MCF 10A (cell line): Measurements from ENCODE around the gene RPS6KA2. TPM values are rescaled to one million over a fixed set of nuclear protein-coding genes. Genes with fewer than 3 reads are reported as not detected.

ENCODE experiments used
- BruUV-seq: library from RNA; stranded (reverse); fragments of 400-500 nt; replicated peaks from 2 replicates; lab custom pipeline; 2021; lab: Mats Ljungman, UMichigan
- CTCF ChIA-PET: fragments of 300-600 bp; sonication (Branson Sonifier 250); formaldehyde crosslinking; extraction: SDS; loops from one replicate; lab custom pipeline; 2021; ENCODE audit warnings: antibody characterized with exemption, inconsistent platforms; lab: Yijun Ruan, JAX
- POLR2A ChIA-PET: fragments of 300-600, 350-650 bp; sonication (Branson Sonifier 250); formaldehyde crosslinking; extraction: SDS; loops from one replicate; lab custom pipeline; 2020; ENCODE audit warnings: antibody characterized with exemption, inconsistent platforms; lab: Yijun Ruan, JAX
- DNase-seq: peaks from one replicate; pipeline ENCODE4 v3.0.0-alpha.2; 2018; ENCODE audit not compliant: unreplicated experiment
- H3K27ac Mint-ChIP-seq: one replicate; pipeline ENCODE4 v1.8.0; 2022; ENCODE audit warnings: mild to moderate bottlenecking, low read depth, mixed read lengths; ENCODE audit not compliant: unreplicated experiment
- H3K27me3 Mint-ChIP-seq: one replicate; pipeline ENCODE4 v1.8.0; 2022; ENCODE audit warnings: mixed read lengths; ENCODE audit not compliant: insufficient read depth, unreplicated experiment
- H3K36me3 Mint-ChIP-seq: one replicate; pipeline ENCODE4 v1.8.0; 2022; ENCODE audit warnings: mild to moderate bottlenecking, moderate library complexity, mixed read lengths; ENCODE audit not compliant: insufficient read depth, unreplicated experiment
- H3K4me1 Mint-ChIP-seq: one replicate; pipeline ENCODE4 v1.8.0; 2022; ENCODE audit warnings: mixed read lengths; ENCODE audit not compliant: insufficient read depth, unreplicated experiment
- H3K4me3 Mint-ChIP-seq: one replicate; pipeline ENCODE4 v1.8.0; 2022; ENCODE audit warnings: mild to moderate bottlenecking, moderate library complexity, mixed read lengths; ENCODE audit not compliant: unreplicated experiment
- H3K9me3 Mint-ChIP-seq: one replicate; pipeline ENCODE4 v1.8.0; 2022; ENCODE audit warnings: mixed read lengths; ENCODE audit not compliant: unreplicated experiment
- intact Hi-C: fragments of 100-400 bp; cut with micrococcal nuclease; formaldehyde crosslinking; loops from 2 replicates; pipeline ENCODE4 v1.14.1; 2022
- total RNA-seq: library from RNA; stranded (reverse); gene quantifications from 2 replicates; pipeline ENCODE4 v1.2.3, GENCODE V29; 2022
- TF ChIP-seq, protein P1 (sequence below): fragments of 200-600 bp; IDR thresholded peaks from one replicate; pipeline ENCODE4 v1.8.0; 2022; ENCODE audit warnings: antibody characterized with exemption, mild to moderate bottlenecking; ENCODE audit not compliant: unreplicated experiment

The RPS6KA2 gene
- total RNA-seq, 1 experiment from 2014 or later: 126 TPM

DNA sequence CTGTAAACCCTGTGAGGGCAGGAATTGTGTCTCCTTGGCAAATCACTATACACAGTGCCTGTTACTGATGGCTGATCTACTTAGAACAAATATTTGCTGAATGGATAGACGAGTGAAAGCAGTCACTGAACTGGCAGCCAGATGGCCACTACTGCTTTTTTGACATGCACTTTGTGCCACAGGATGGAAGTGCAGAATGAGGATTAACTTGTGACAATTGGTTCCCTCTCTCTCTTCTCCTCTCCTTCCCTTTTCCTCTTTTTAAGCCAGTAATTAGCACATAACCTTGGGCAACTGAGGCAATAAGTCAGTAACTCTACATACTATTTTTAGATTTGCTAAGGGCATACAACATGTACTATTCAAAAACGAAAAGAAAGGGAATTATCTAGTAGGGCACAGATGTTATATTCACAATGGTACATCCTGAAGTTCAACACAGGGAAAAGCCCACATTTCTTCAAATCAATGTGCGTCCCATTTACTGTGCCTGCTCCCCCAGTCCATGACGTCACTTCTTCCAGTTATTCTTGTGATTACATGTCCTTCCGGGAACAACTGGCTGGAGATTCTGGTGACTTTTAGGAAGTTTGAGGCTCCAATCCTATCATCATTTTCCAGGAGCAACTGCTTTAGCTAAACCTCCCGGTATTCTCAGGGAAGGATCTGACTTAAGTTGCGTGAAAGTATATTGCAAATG is 17.0 kb upstream of the RPS6KA2 start:
- POLR2A ChIA-PET: no interaction called here
- H3K4me1 Mint-ChIP-seq: peaks cover 4% of the 10 kb centered on the region
- intact Hi-C loops: no loop called here
- CTCF ChIA-PET: no interaction called here
- BruUV-seq: no TSS peak
- no peaks in the 10 kb centered on the region for H3K36me3 Mint-ChIP-seq
- no peak overlapping the region for H3K27ac Mint-ChIP-seq
- H3K27me3 Mint-ChIP-seq: peaks cover 15% of the 10 kb centered on the region
- H3K4me3 Mint-ChIP-seq: no peak overlapping the region
- DNase-seq: no peak
- no peaks in the 10 kb centered on the region for H3K9me3 Mint-ChIP-seq
- TF ChIP-seq, protein P1, sequence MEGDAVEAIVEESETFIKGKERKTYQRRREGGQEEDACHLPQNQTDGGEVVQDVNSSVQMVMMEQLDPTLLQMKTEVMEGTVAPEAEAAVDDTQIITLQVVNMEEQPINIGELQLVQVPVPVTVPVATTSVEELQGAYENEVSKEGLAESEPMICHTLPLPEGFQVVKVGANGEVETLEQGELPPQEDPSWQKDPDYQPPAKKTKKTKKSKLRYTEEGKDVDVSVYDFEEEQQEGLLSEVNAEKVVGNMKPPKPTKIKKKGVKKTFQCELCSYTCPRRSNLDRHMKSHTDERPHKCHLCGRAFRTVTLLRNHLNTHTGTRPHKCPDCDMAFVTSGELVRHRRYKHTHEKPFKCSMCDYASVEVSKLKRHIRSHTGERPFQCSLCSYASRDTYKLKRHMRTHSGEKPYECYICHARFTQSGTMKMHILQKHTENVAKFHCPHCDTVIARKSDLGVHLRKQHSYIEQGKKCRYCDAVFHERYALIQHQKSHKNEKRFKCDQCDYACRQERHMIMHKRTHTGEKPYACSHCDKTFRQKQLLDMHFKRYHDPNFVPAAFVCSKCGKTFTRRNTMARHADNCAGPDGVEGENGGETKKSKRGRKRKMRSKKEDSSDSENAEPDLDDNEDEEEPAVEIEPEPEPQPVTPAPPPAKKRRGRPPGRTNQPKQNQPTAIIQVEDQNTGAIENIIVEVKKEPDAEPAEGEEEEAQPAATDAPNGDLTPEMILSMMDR: no peak

- intact Hi-C loops: no loop called here
- peaks cover 15% of the 10 kb centered on the region for H3K27me3 Mint-ChIP-seq
- H3K36me3 Mint-ChIP-seq: no peaks in the 10 kb centered on the region
- no TSS peak for BruUV-seq
- no peak overlapping the region for H3K27ac Mint-ChIP-seq
- ChIA-PET POLR2A (interaction anchor here (0.7 kb wide), 1 partner anchor 52 kb away, joined by 3 read pairs; no protein-coding TSS in a partner anchor), CTCF (interaction anchor here (0.7 kb wide), 1 partner anchor 372 kb away, joined by 4 read pairs; no protein-coding TSS in a partner anchor)
- no peak overlapping the region for H3K4me3 Mint-ChIP-seq
- DNase-seq: no peak
- TF ChIP-seq, protein P1: no peak
- H3K9me3 Mint-ChIP-seq: no peaks in the 10 kb centered on the region
- H3K4me1 Mint-ChIP-seq: peaks cover 4% of the 10 kb centered on the region
Observed at GRCh38 chr6:166642646-166643045, 15.6 kb upstream of the RPS6KA2 start.

DNA sequence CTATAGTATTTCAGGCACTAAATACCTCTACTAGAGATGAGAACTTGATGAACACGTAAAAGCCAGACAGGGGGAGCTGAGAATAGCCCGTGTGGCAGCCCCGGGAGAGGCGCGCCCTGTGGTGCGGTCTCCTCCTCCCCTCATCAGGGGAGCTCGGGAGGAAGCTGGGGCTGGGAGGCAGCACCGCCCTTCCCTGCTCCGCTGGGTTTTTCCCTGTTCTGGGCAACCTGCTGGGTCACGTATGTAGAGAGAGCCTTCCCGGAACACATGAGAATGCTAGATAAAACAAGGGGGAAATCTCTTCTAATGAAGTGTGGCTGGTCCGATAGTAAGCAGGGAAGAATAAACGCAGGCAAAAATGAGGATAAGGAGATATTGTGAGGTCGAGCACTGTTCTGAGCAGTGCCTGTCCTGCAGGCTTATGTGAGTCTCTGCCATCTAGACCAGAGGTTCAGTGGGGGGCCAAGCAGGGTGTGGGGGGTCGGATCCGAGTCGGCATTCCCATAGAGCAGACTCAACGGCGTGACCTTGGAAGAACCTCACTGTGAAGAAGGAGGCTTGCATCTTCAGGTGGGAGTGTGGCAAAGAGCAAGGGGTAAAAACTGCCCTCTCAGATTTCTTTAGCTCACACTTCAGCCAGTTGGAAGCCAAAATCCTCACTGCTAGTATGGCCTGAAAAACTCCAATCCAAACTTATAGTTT is 13.4 kb upstream of the RPS6KA2 start:
- DNase-seq: no peak
- intact Hi-C loops: no loop called here
- peaks cover 15% of the 10 kb centered on the region for H3K27me3 Mint-ChIP-seq

GRCh38 chr6:166639921-166640320 is 12.9 kb upstream of the RPS6KA2 start:
- Mint-ChIP-seq H3K4me3 (no peak overlapping the region), H3K27ac (no peak overlapping the region), H3K27me3 (peaks cover 15% of the 10 kb centered on the region), H3K9me3 (no peaks in the 10 kb centered on the region), H3K36me3 (no peaks in the 10 kb centered on the region), H3K4me1 (peaks cover 11% of the 10 kb centered on the region)
- no TSS peak for BruUV-seq
- TF ChIP-seq, protein P1: no peak
- no peak for DNase-seq
- POLR2A ChIA-PET: no interaction called here
- CTCF ChIA-PET: interaction anchor here (1.0 kb wide), 1 partner anchor 135 kb away, joined by 4 read pairs; no protein-coding TSS in a partner anchor
- intact Hi-C loops: no loop called here

More for the DNA sequence above, 13.4 kb upstream of the RPS6KA2 start:
- H3K27ac Mint-ChIP-seq: no peak overlapping the region
- CTCF ChIA-PET: interaction anchor here (1.0 kb wide), 1 partner anchor 134 kb away, joined by 4 read pairs; no protein-coding TSS in a partner anchor
- TF ChIP-seq, protein P1: no peak
- peaks cover 11% of the 10 kb centered on the region for H3K4me1 Mint-ChIP-seq
- H3K36me3 Mint-ChIP-seq: no peaks in the 10 kb centered on the region
- POLR2A ChIA-PET: no interaction called here
- H3K4me3 Mint-ChIP-seq: no peak overlapping the region
- BruUV-seq: no TSS peak
- H3K9me3 Mint-ChIP-seq: no peaks in the 10 kb centered on the region
